MM.1S (cell line): ENCODE data around the gene NOL4L.

Experiments
- DNase-seq: peaks from one replicate; pipeline ENCODE4 v3.0.0-alpha.2; 2015
- H2AFZ ChIP-seq: fragments of 300-600 bp; sonication (generic); 2 replicates; pipeline ENCODE4 v1.6.0; 2016; ENCODE audit warnings: antibody characterized with exemption, low read length
- H3F3A ChIP-seq: fragments of 300-600 bp; sonication (generic); 2 replicates; pipeline ENCODE4 v1.6.1; 2016; ENCODE audit warnings: mild to moderate bottlenecking, antibody characterized with exemption, low read length, moderate library complexity, mixed read lengths; ENCODE audit not compliant: insufficient read depth
- H3K27ac ChIP-seq: fragments of 300-600 bp; sonication (generic); 2 replicates; pipeline ENCODE4 v1.5.1; 2016; ENCODE audit warnings: mild to moderate bottlenecking, low read length
- H3K27me3 ChIP-seq: fragments of 300-600 bp; sonication (generic); replicated peaks from 2 replicates; pipeline ENCODE4 v1.6.0; 2016; ENCODE audit warnings: low read length; ENCODE audit not compliant: insufficient read depth
- H3K36me3 ChIP-seq: fragments of 300-600 bp; sonication (generic); replicated peaks from 2 replicates; pipeline ENCODE4 v1.6.1; 2016; ENCODE audit warnings: mild to moderate bottlenecking, low read length, mixed read lengths; ENCODE audit not compliant: insufficient read depth
- H3K4me1 ChIP-seq: fragments of 300-600 bp; sonication (generic); 2 replicates; pipeline ENCODE4 v1.6.1; 2016; ENCODE audit warnings: low read length, mixed read lengths
- H3K4me2 ChIP-seq: fragments of 300-600 bp; sonication (generic); 2 replicates; pipeline ENCODE4 v1.6.0; 2016; ENCODE audit warnings: low read depth, low read length
- H3K4me3 ChIP-seq: fragments of 300-600 bp; sonication (generic); 2 replicates; pipeline ENCODE4 v1.5.1; 2016; ENCODE audit warnings: low read length, mixed read lengths
- H3K79me2 ChIP-seq: fragments of 300-600 bp; sonication (generic); 2 replicates; pipeline ENCODE4 v1.6.1; 2016; ENCODE audit warnings: mixed run types, low read length, mixed read lengths
- H3K9ac ChIP-seq: fragments of 300-600 bp; sonication (generic); 2 replicates; pipeline ENCODE4 v1.6.1; 2016; ENCODE audit warnings: low read length, mixed read lengths
- H3K9me2 ChIP-seq: fragments of 300-600 bp; sonication (generic); replicated peaks from 2 replicates; pipeline ENCODE4 v1.6.1; 2016; ENCODE audit warnings: mild to moderate bottlenecking, low read length, mixed read lengths; ENCODE audit not compliant: insufficient read depth
- H3K9me3 ChIP-seq: fragments of 300-600 bp; sonication (generic); replicated peaks from 2 replicates; pipeline ENCODE4 v1.6.1; 2016; ENCODE audit warnings: mild to moderate bottlenecking, low read length, mixed read lengths; ENCODE audit not compliant: insufficient read depth
- H4K20me1 ChIP-seq: fragments of 300-600 bp; sonication (generic); 2 replicates; pipeline ENCODE4 v1.6.1; 2016; ENCODE audit warnings: mild to moderate bottlenecking, low read length, moderate library complexity, mixed read lengths; ENCODE audit not compliant: insufficient read depth
- CTCF ChIP-seq: fragments of 300-600 bp; sonication (generic); IDR thresholded peaks from 2 replicates; pipeline ENCODE4 v1.5.1; 2016; ENCODE audit warnings: antibody characterized with exemption, low read length, mixed read lengths
- EZH2 ChIP-seq: fragments of 300-600 bp; sonication (generic); optimal IDR thresholded peaks from 2 replicates; pipeline ENCODE3; 2017; ENCODE audit warnings: low read depth, mild to moderate bottlenecking, antibody characterized with exemption, low read length, mixed read lengths
- EZH2phosphoT487 ChIP-seq: fragments of 300-600 bp; sonication (generic); IDR thresholded peaks from 2 replicates; pipeline ENCODE4 v1.6.1; 2018; ENCODE audit warnings: antibody characterized with exemption, low read length

The NOL4L gene

GRCh38 chr20:32521780-32522525 is 63.2 kb downstream of the NOL4L start:
- peak overlapping the region; percentile 19; the same call in 1 of the 2 replicates for H2AFZ ChIP-seq
- H3K27me3 ChIP-seq, result no peaks in the 10 kb centered on the region
- H3K79me2 ChIP-seq, result no peaks in the 10 kb centered on the region
- H3K9me3 ChIP-seq, result no peaks in the 10 kb centered on the region
- H3K9me2 ChIP-seq, result no peaks in the 10 kb centered on the region
- peak overlapping the region; percentile 8; the same call in 1 of the 2 replicates for H3K4me2 ChIP-seq
- no peaks in the 10 kb centered on the region for H3K36me3 ChIP-seq
- no peak overlapping the region for H3K4me3 ChIP-seq
- H4K20me1 ChIP-seq, result no peaks in the 10 kb centered on the region
- no peaks in the 10 kb centered on the region for H3F3A ChIP-seq
- H3K9ac ChIP-seq, result no peak overlapping the region
- peaks cover 6% of the 10 kb centered on the region; the same call in 1 of the 2 replicates for H3K4me1 ChIP-seq
- peak; percentile 57 for DNase-seq
- no peak overlapping the region for H3K27ac ChIP-seq
- TF ChIP-seq CTCF (peak; percentile 90), EZH2phosphoT487 (no peak)

GRCh38 chr20:32520927-32521203 is 64.3 kb downstream of the NOL4L start:
- H3K4me2 ChIP-seq, result no peak overlapping the region
- no peaks in the 10 kb centered on the region for H3K9me3 ChIP-seq
- no peak for DNase-seq

GRCh38 chr20:32519381-32519730 is 65.8 kb downstream of the NOL4L start:
- no peak overlapping the region for H3K9ac ChIP-seq
- no peaks in the 10 kb centered on the region for H3K9me3 ChIP-seq
- H3K9me2 ChIP-seq, result no peaks in the 10 kb centered on the region
- H3K4me1 ChIP-seq, result no peaks in the 10 kb centered on the region
- no peaks in the 10 kb centered on the region for H3K36me3 ChIP-seq
- H3K79me2 ChIP-seq, result no peaks in the 10 kb centered on the region
- no peak overlapping the region for H3K4me2 ChIP-seq
- no peak overlapping the region for H3K27ac ChIP-seq
- TF ChIP-seq CTCF (no peak), EZH2phosphoT487 (no peak), EZH2 (no peak)
- no peak overlapping the region for H2AFZ ChIP-seq
- H3F3A ChIP-seq, result no peaks in the 10 kb centered on the region
- H4K20me1 ChIP-seq, result no peaks in the 10 kb centered on the region
- no peak overlapping the region for H3K4me3 ChIP-seq
- H3K27me3 ChIP-seq, result no peaks in the 10 kb centered on the region
- no peak for DNase-seq

More at GRCh38 chr20:32520927-32521203, 64.3 kb downstream of the NOL4L start:
- Histone ChIP-seq H3K9ac (no peak overlapping the region), H3K27ac (no peak overlapping the region), H3K79me2 (no peaks in the 10 kb centered on the region), H3K27me3 (no peaks in the 10 kb centered on the region), H3K9me2 (no peaks in the 10 kb centered on the region), H3K36me3 (no peaks in the 10 kb centered on the region), H4K20me1 (no peaks in the 10 kb centered on the region), H3F3A (no peaks in the 10 kb centered on the region), H2AFZ (no peak overlapping the region), H3K4me3 (no peak overlapping the region), H3K4me1 (no peaks in the 10 kb centered on the region)
- TF ChIP-seq EZH2phosphoT487, result no peak
- TF ChIP-seq EZH2, result no peak
- TF ChIP-seq CTCF, result no peak
